CD14-positive monocyte (primary cell): ENCODE results near the gene PLCH1. TPM values are rescaled to one million over a fixed set of nuclear protein-coding genes. Genes with fewer than 3 reads are reported as not detected.

ENCODE experiments used
- DNase-seq, 3 donors: peaks; one replicate each; pipeline ENCODE4 v3.0.0-alpha.2; 2011 to 2022
- H2AFZ ChIP-seq: 2 replicates; pipeline ENCODE4 v1.6.0; 2012; ENCODE audit warnings: mild to moderate bottlenecking, low read depth, low read length, inconsistent platforms; ENCODE audit not compliant: insufficient read depth, poor library complexity, severe bottlenecking
- H3K27ac ChIP-seq, 2 donors: 1 replicate in 1 of 2; 2 replicates in 1 of 2; pipeline ENCODE4 v1.5.1; 2012 to 2013; ENCODE audit warnings: low read length in 2 of 2, control low read depth in 1 of 2, inconsistent platforms in 1 of 2, low read depth in 1 of 2, mild to moderate bottlenecking in 1 of 2
- H3K27me3 ChIP-seq, 2 donors: one replicate each; pipeline versions ENCODE4 v1.6.0 to v1.6.1; 2011 to 2013; ENCODE audit warnings: low read length in 2 of 2; ENCODE audit not compliant: control insufficient read depth in 2 of 2, insufficient read depth in 2 of 2
- H3K36me3 ChIP-seq, 2 donors: replicated peaks in 1 of 2; 1 replicate in 1 of 2; 2 replicates in 1 of 2; pipeline versions ENCODE4 v1.5.1 to v1.6.1; 2012 to 2013; ENCODE audit warnings: low read length in 2 of 2, control low read depth in 1 of 2, inconsistent platforms in 1 of 2, mild to moderate bottlenecking in 1 of 2; ENCODE audit not compliant: insufficient read depth in 2 of 2, control insufficient read depth in 1 of 2
- H3K4me1 ChIP-seq, 2 donors: 1 replicate in 1 of 2; 2 replicates in 1 of 2; pipeline versions ENCODE4 v1.5.1 to v1.6.1; 2012 to 2013; ENCODE audit warnings: low read length in 2 of 2, control low read depth in 1 of 2, inconsistent platforms in 1 of 2, mild to moderate bottlenecking in 1 of 2, moderate library complexity in 1 of 2; ENCODE audit not compliant: insufficient read depth in 2 of 2, control insufficient read depth in 1 of 2
- H3K4me2 ChIP-seq: replicated peaks from 2 replicates; pipeline ENCODE3; 2012; ENCODE audit warnings: low read length, moderate library complexity, mild to moderate bottlenecking; ENCODE audit not compliant: poor library complexity, severe bottlenecking; ENCODE audit errors: extremely low read depth
- H3K4me3 ChIP-seq, 3 experiments: fragments of 200-600 bp in 1 of 3; sonication (generic) in 1 of 3; replicated peaks in 1 of 3; 1 replicate in 2 of 3; 2 replicates in 1 of 3; pipeline ENCODE4 v1.5.1; 2011 to 2013; ENCODE audit warnings: low read length in 3 of 3, mild to moderate bottlenecking in 3 of 3, control low read depth in 2 of 3, low read depth in 2 of 3, inconsistent platforms in 1 of 3, moderate library complexity in 1 of 3
- H3K79me2 ChIP-seq: 2 replicates; pipeline ENCODE4 v1.6.0; 2012; ENCODE audit warnings: mild to moderate bottlenecking, control low read depth, inconsistent platforms, low read length, moderate library complexity; ENCODE audit not compliant: insufficient read depth
- H3K9ac ChIP-seq: 2 replicates; pipeline ENCODE4 v1.6.0; 2017; ENCODE audit warnings: low read length, mild to moderate bottlenecking; ENCODE audit not compliant: insufficient read depth, poor library complexity, severe bottlenecking
- H3K9me3 ChIP-seq, 2 donors: replicated peaks in 1 of 2; 1 replicate in 1 of 2; 2 replicates in 1 of 2; pipeline versions ENCODE4 v1.5.1 to v1.6.1; 2012 to 2013; ENCODE audit warnings: low read length in 2 of 2, control low read depth in 1 of 2; ENCODE audit not compliant: control insufficient read depth in 1 of 2, insufficient read depth in 1 of 2
- H4K20me1 ChIP-seq: 2 replicates; pipeline ENCODE4 v1.6.0; 2012; ENCODE audit warnings: mild to moderate bottlenecking, low read length, control low read depth, moderate library complexity; ENCODE audit not compliant: insufficient read depth
- H3K27ac Mint-ChIP-seq, 7 donors: one replicate each; pipeline ENCODE4 v1.8.0; 2020; ENCODE audit warnings: mild to moderate bottlenecking in 7 of 7, mixed read lengths in 7 of 7, moderate library complexity in 6 of 7, inconsistent platforms in 2 of 7
- H3K27me3 Mint-ChIP-seq, 3 donors: one replicate each; pipeline ENCODE4 v1.8.0; 2021 to 2022; ENCODE audit warnings: low read depth in 3 of 3, mild to moderate bottlenecking in 3 of 3, mixed read lengths in 3 of 3, moderate library complexity in 3 of 3, inconsistent platforms in 1 of 3
- H3K36me3 Mint-ChIP-seq, 2 donors: one replicate each; pipeline ENCODE4 v1.8.0; 2020; ENCODE audit warnings: mixed read lengths in 2 of 2, inconsistent platforms in 1 of 2, mild to moderate bottlenecking in 1 of 2
- H3K4me1 Mint-ChIP-seq: one replicate; pipeline ENCODE4 v1.8.0; 2020; ENCODE audit warnings: mild to moderate bottlenecking, mixed read lengths
- H3K4me3 Mint-ChIP-seq, 2 donors: one replicate each; pipeline ENCODE4 v1.8.0; 2020; ENCODE audit warnings: mild to moderate bottlenecking in 2 of 2, mixed read lengths in 2 of 2, moderate library complexity in 1 of 2
- H3K9me3 Mint-ChIP-seq, 7 donors: one replicate each; pipeline ENCODE4 v1.8.0; 2020 to 2022; ENCODE audit warnings: mixed read lengths in 7 of 7, mild to moderate bottlenecking in 6 of 7, moderate library complexity in 6 of 7, inconsistent platforms in 2 of 7
- intact Hi-C, 2 donors: fragments of 100-400 bp; cut with micrococcal nuclease; formaldehyde crosslinking; loops; one replicate each; pipeline versions ENCODE4 v1.15.0 to v1.15.1; 2023
- polyA plus RNA-seq, 3 donors: library from polyadenylated mRNA; depleted of rRNA in 1 of 3; unstranded in 2 of 3; stranded (reverse) in 1 of 3; fragments of 300-500 nt in 2 of 3; fragments of >200 nt in 1 of 3; fragmentation: Illumina TruSeq in 2 of 3; gene quantifications; 1 replicate in 2 of 3; 2 replicates in 1 of 3; pipeline ENCODE4 v1.2.3, GENCODE V29; 2012 to 2021
- TF ChIP-seq, protein P1 (sequence below): fragments of 200-600 bp; IDR thresholded peaks from one replicate; pipeline ENCODE4 v1.8.0; 2022; ENCODE audit warnings: antibody characterized with exemption, mild to moderate bottlenecking

PLCH1 gene
- polyA plus RNA-seq, 3 donors: not detected

DNA sequence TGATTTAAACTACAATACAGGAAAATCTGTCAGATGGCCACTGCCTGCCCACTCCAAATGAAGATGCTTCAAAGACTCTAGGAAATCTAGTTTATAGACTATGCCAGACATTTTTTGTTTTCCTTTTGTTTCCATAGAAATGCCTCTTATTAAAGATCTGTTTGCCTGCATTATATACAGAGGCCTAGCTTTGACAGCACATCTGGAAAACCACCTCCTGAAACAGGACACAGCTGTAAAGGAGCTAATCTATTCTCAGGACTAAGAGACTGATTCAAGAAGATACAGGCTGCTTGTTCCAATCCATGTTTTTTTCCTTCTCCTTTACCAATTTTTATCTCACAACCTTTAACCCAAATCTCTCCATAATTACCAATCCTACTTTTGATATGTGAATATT, 376.1 kb downstream of the PLCH1 start:
- no peaks in the 10 kb centered on the region for H3K27me3 Mint-ChIP-seq
- H3K4me1 Mint-ChIP-seq: no peaks in the 10 kb centered on the region
- Histone ChIP-seq H3K4me1 (no peaks in the 10 kb centered on the region), H3K4me3 (no peak overlapping the region), H3K9ac (no peak overlapping the region), H3K79me2 (no peaks in the 10 kb centered on the region), H3K9me3 (peaks cover 0 to 5% of the 10 kb centered on the region in 2 donors), H2AFZ (no peak overlapping the region), H3K4me2 (no peak overlapping the region), H4K20me1 (no peaks in the 10 kb centered on the region), H3K27ac (no peak overlapping the region), H3K36me3 (no peaks in the 10 kb centered on the region), H3K27me3 (no peaks in the 10 kb centered on the region)
- no peaks in the 10 kb centered on the region for H3K36me3 Mint-ChIP-seq
- peaks cover 0 to 6% (median 1%) of the 10 kb centered on the region in 7 donors for H3K9me3 Mint-ChIP-seq
- H3K27ac Mint-ChIP-seq: no peak overlapping the region
- TF ChIP-seq, protein P1, sequence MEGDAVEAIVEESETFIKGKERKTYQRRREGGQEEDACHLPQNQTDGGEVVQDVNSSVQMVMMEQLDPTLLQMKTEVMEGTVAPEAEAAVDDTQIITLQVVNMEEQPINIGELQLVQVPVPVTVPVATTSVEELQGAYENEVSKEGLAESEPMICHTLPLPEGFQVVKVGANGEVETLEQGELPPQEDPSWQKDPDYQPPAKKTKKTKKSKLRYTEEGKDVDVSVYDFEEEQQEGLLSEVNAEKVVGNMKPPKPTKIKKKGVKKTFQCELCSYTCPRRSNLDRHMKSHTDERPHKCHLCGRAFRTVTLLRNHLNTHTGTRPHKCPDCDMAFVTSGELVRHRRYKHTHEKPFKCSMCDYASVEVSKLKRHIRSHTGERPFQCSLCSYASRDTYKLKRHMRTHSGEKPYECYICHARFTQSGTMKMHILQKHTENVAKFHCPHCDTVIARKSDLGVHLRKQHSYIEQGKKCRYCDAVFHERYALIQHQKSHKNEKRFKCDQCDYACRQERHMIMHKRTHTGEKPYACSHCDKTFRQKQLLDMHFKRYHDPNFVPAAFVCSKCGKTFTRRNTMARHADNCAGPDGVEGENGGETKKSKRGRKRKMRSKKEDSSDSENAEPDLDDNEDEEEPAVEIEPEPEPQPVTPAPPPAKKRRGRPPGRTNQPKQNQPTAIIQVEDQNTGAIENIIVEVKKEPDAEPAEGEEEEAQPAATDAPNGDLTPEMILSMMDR: no peak
- intact Hi-C loops: no loop called here
- H3K4me3 Mint-ChIP-seq: no peak overlapping the region
- no peak for DNase-seq

GRCh38 chr3:155367506-155367905, 377.4 kb downstream of the PLCH1 start:
- H3K79me2 ChIP-seq: no peaks in the 10 kb centered on the region
- H3K4me1 ChIP-seq: no peaks in the 10 kb centered on the region
- intact Hi-C loops: no loop called here
- H3K27ac ChIP-seq: no peak overlapping the region
- H3K9me3 ChIP-seq: peaks cover 0 to 5% of the 10 kb centered on the region in 2 donors
- TF ChIP-seq, protein P1: no peak
- H3K27ac Mint-ChIP-seq: no peak overlapping the region
- H3K36me3 ChIP-seq: no peaks in the 10 kb centered on the region
- H2AFZ ChIP-seq: no peak overlapping the region
- H3K9ac ChIP-seq: no peak overlapping the region
- H3K4me2 ChIP-seq: no peak overlapping the region
- no peaks in the 10 kb centered on the region for H3K4me1 Mint-ChIP-seq
- no peaks in the 10 kb centered on the region for H3K27me3 ChIP-seq
- H3K4me3 ChIP-seq: no peak overlapping the region
- H4K20me1 ChIP-seq: no peaks in the 10 kb centered on the region
- H3K27me3 Mint-ChIP-seq: no peaks in the 10 kb centered on the region
- no peak overlapping the region for H3K4me3 Mint-ChIP-seq
- no peaks in the 10 kb centered on the region for H3K36me3 Mint-ChIP-seq
- DNase-seq: no peak
- peaks cover 0 to 11% (median 3%) of the 10 kb centered on the region in 7 donors for H3K9me3 Mint-ChIP-seq
